ENCODE data around the gene GOLT1A.

GOLT1A gene

GRCh38 chr1:204254031-204254661, 40.4 kb upstream of the GOLT1A start:
- no peak for TF ChIP-seq CTCF (IDR thresholded peaks at IDR 0.05)
- no peak overlapping the region for H3K4me2 ChIP-seq (ENCODE audit: low read length)
- H3K79me2 ChIP-seq = no peaks in the 10 kb centered on the region
- no peak overlapping the region for H3K4me3 ChIP-seq (ENCODE audit: low read depth, low read length)
- H3K36me3 ChIP-seq (ENCODE audit: control insufficient read depth, insufficient read depth, low read length) = no peaks in the 10 kb centered on the region
- H2AFZ ChIP-seq = no peak overlapping the region
- no peaks in the 10 kb centered on the region for H3K4me1 ChIP-seq
- no peaks in the 10 kb centered on the region for H3K9me3 ChIP-seq (ENCODE audit: control insufficient read depth, low read length)
- no peaks in the 10 kb centered on the region for H3K27me3 ChIP-seq (ENCODE audit: control insufficient read depth, insufficient read depth, low read length)
- H3K9ac ChIP-seq = no peak overlapping the region
- H3K27ac ChIP-seq = no peak overlapping the region

- Histone ChIP-seq H3K9ac (no peak overlapping the region), H3K27me3 (ENCODE audit: control insufficient read depth, insufficient read depth, low read length) (no peaks in the 10 kb centered on the region), H2AFZ (no peak overlapping the region), H3K9me3 (ENCODE audit: control insufficient read depth, low read length) (no peaks in the 10 kb centered on the region), H3K4me1 (no peaks in the 10 kb centered on the region), H3K27ac (no peak overlapping the region), H3K36me3 (ENCODE audit: control insufficient read depth, insufficient read depth, low read length) (no peaks in the 10 kb centered on the region), H3K4me2 (ENCODE audit: low read length) (no peak overlapping the region), H3K79me2 (no peaks in the 10 kb centered on the region), H3K4me3 (ENCODE audit: low read depth, low read length) (no peak overlapping the region)
- no peak for TF ChIP-seq CTCF (IDR thresholded peaks at IDR 0.05)
Measured at GRCh38 chr1:204251926-204252689, 38.3 kb upstream of the GOLT1A start.

GRCh38 chr1:204251286-204251685, 37.5 kb upstream of the GOLT1A start:
- Histone ChIP-seq H3K4me1 (no peaks in the 10 kb centered on the region), H3K4me2 (ENCODE audit: low read length) (no peak overlapping the region), H3K4me3 (ENCODE audit: low read depth, low read length) (no peak overlapping the region), H3K9me3 (ENCODE audit: control insufficient read depth, low read length) (no peaks in the 10 kb centered on the region), H2AFZ (no peak overlapping the region), H3K9ac (no peak overlapping the region), H3K27ac (no peak overlapping the region), H3K36me3 (ENCODE audit: control insufficient read depth, insufficient read depth, low read length) (no peaks in the 10 kb centered on the region), H3K79me2 (no peaks in the 10 kb centered on the region), H3K27me3 (ENCODE audit: control insufficient read depth, insufficient read depth, low read length) (no peaks in the 10 kb centered on the region)
- no peak for TF ChIP-seq CTCF (IDR thresholded peaks at IDR 0.05)

- no peak overlapping the region for H3K9ac ChIP-seq
Measured at GRCh38 chr1:204250428-204251030, 36.7 kb upstream of the GOLT1A start.

More at GRCh38 chr1:204250428-204251030, 36.7 kb upstream of the GOLT1A start:
- H3K27ac ChIP-seq = no peak overlapping the region
- no peaks in the 10 kb centered on the region for H3K36me3 ChIP-seq (ENCODE audit: control insufficient read depth, insufficient read depth, low read length)
- no peaks in the 10 kb centered on the region for H3K9me3 ChIP-seq (ENCODE audit: control insufficient read depth, low read length)
- H3K4me1 ChIP-seq = no peaks in the 10 kb centered on the region
- H3K4me2 ChIP-seq (ENCODE audit: low read length) = no peak overlapping the region
- TF ChIP-seq CTCF (IDR thresholded peaks at IDR 0.05) = no peak
- no peaks in the 10 kb centered on the region for H3K79me2 ChIP-seq
- H2AFZ ChIP-seq = no peak overlapping the region
- no peak overlapping the region for H3K4me3 ChIP-seq (ENCODE audit: low read depth, low read length)
- no peaks in the 10 kb centered on the region for H3K27me3 ChIP-seq (ENCODE audit: control insufficient read depth, insufficient read depth, low read length)
